Right renal cortex interstitium (tissue), 3 donors: ENCODE measurements around the gene CLPTM1L. TPM values are rescaled to one million over a fixed set of nuclear protein-coding genes. Genes with fewer than 3 reads are reported as not detected.

Experiments used
- polyA plus RNA-seq, 3 donors: library from polyadenylated mRNA; unstranded; fragments of 120-200 nt; gene quantifications; one replicate each; pipeline ENCODE4 v1.2.1, GENCODE V29; 2013; ENCODE audit not compliant: insufficient read length in 3 of 3

The CLPTM1L gene
- polyA plus RNA-seq, 3 donors, result 124 to 141 (median 135) TPM

Other genes with a start within 250 kb of the CLPTM1L start
- 10 to 100 TPM; 27.8 to 32.7 (median 31.7) TPM for gene SLC12A7, start 233.0 kb downstream of the CLPTM1L start, polyA plus RNA-seq
- 10 to 100 TPM; 38.8 to 77.6 (median 55.8) TPM for gene SLC6A19, start 143.5 kb downstream of the CLPTM1L start, polyA plus RNA-seq
- gene SLC6A18, start 119.7 kb downstream of the CLPTM1L start, polyA plus RNA-seq, result 1 to 10 TPM in 2 of 3 donors, under 1 TPM in 1; 0.31 to 4.7 (median 1.5) TPM
- gene TERT, start 50.0 kb downstream of the CLPTM1L start, polyA plus RNA-seq, result under 1 TPM; 0.17 to 0.43 (median 0.28) TPM
- gene SLC6A3, start 100.3 kb upstream of the CLPTM1L start, polyA plus RNA-seq, result under 1 TPM; 0.41 to 0.72 (median 0.47) TPM
- 10 to 100 TPM; 37.5 to 48.9 (median 43.4) TPM for gene LPCAT1, start 178.9 kb upstream of the CLPTM1L start, polyA plus RNA-seq